Activated naive CD8-positive, alpha-beta T cell treated with anti-CD3 and anti-CD28 coated beads, Interleukin-2, amount 50 U/mL, for 16 hours (primary cell): ENCODE results near the gene INO80B.

Experiments
- DNase-seq: peaks from one replicate; pipeline ENCODE4 v3.0.0-alpha.2; 2020; ENCODE audit warnings: low read depth, low spot score

Gene INO80B

DNA sequence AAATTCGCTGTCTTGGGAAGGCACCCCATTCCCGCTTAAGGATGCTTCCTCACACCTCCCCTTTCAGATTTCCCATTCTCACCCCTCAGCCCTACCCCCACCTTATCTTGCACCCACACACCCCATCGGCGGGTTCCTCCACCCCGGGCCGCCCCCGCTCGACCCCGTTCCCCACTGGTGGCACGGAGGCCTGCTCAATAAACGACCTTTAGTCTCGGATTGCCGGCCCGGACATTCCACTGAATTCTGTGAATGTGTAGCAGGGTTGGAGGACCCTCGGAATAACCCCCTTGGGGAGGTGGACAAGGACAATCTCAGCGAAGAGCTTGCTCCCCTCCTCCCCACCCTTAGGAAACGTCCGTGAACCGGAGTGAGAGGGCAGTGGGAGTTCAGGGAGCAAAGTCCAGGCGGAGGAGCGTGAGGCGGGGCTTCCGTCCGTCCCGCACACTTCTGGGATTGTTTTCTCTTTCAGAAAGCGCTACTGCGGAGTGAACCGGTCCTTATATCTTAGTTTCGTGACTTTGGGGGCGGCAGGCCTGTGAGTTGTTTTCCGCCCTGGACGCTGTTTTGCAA is 47.3 kb downstream of the INO80B start:
- no peak for DNase-seq

GRCh38 chr2:74502720-74503505 is 48.0 kb downstream of the INO80B start:
- no peak for DNase-seq

DNA sequence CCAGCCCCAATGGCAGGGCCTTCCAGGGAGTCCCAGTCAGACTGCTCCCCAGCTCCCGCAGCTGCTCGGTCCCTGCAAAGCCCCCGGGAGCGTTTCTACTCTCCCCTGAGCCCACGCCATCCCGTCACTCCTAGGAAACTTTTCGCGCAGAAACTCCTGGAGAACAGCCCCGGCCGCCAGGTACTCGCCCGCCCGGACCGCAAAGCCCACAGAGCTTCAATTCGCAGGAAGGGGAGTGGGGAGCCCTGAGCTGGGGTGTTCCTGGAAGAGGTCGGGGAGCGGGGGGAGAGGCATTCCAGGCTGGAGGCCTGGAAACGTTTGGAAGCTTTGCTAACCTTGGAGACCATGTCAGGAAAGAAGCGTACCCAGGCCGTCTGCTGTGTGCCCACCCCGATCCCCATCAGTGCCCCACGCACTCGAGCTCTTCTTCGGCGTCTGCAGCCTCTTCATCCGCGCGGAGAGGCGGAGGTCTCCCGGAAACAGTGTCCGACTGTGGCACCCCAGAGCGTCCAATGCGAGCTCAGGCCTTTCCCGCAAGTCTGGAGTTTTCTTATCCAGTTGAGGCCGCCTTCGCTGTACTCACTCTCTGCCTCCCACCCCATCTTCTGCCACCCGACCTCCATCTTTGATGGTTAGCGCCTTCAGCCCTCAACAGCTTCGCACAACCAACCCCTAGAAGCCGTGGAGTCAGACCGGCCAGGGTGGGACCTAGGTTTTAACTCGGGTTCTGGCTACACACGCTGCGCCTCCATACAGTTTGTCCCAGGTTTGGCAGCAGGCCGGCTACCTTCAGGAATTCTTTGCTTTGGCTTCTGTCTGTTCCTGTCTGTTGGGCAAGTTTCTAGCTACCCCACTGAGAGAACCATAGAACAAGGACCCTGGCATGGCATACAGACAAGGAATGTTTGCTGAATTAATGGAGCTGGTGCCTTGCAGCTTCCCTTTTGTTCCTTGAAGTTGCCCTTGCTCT is 48.9 kb downstream of the INO80B start:
- no peak for DNase-seq

DNA sequence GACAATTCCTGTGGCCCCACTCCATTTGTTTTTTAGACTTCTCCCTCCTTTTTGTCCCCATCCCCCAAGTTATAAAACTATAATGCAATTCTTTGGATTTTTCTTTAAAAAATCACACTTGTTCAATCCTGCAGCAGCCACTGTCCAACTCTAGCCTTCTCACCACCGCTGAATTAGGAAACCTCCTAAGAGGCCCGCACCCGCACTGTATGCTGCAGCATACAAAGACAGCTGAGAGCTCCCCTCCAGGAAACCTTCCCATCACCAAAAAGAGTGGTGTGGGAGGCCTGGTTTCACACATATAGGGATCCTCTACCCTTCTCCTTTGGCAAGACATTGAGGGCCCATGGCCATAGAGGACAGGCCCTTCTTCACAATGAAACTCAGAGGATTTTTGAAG is 49.7 kb downstream of the INO80B start:
- no peak for DNase-seq

- no peak for DNase-seq
These were observed 50.8 kb downstream of the INO80B start for GRCh38 chr2:74505448-74506246.

DNA sequence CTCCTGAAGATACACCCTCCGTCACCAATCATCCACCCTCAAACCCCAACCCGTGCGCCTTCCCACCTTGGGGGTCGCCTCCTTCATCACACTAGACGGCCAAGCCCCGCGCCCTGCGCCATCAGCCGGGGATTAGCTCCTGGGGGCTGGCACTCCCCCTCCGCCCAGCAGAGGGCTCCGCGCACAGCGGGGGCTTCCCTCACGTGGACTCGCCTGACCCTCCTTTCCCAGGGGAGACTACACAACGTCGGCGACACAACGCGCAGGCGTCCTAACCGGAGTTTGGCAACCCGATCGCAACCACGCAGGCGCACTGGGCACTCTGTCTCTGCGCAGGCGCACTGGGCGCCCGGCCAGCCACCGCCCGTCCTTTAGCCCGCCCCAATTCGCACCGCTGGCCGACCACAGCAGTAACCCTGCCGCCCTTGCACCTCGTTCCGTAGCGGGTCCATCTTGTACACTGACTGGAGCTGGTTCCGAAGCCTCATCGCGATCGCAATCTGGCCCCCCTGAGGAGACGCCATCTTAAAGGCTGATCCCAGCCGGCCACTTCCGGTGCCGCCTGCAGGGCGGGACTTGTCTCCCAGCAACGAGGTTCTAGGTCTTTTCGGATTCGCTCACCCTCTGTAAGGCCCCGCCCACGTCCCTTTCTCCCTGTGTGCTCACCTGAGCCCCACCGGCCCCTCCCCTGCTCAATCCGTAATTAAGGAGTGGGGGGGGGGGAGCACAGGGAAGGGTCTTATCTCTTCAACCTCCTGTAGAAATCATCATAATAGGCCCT is 52.4 kb downstream of the INO80B start, which contains the start of gene PCGF1:
PCGF1 (minus strand) TSS at position 551 of the 781 bp plus-strand sequence; CDS start at position 524, 27 bp downstream.
- DNase-seq, result peak; percentile 98
